Progenitor cell of endocrine pancreas (in vitro differentiated cells): ENCODE data around the gene EPS8. TPM values are rescaled to one million over a fixed set of nuclear protein-coding genes. Genes with fewer than 3 reads are reported as not detected.

ENCODE experiments used
- DNase-seq: peaks from one replicate; pipeline ENCODE4 v3.0.0; 2021; ENCODE audit warnings: low spot score; ENCODE audit not compliant: unreplicated experiment
- H3K27ac Mint-ChIP-seq: 2 replicates; pipeline ENCODE4 v1.8.0; 2021; ENCODE audit warnings: mild to moderate bottlenecking, moderate library complexity, mixed read lengths
- H3K27me3 Mint-ChIP-seq: 2 replicates; pipeline ENCODE4 v1.8.0; 2021; ENCODE audit warnings: mixed read lengths
- H3K36me3 Mint-ChIP-seq: 2 replicates; pipeline ENCODE4 v1.8.0; 2022; ENCODE audit warnings: mixed read lengths; ENCODE audit not compliant: insufficient read depth
- H3K4me1 Mint-ChIP-seq: 2 replicates; pipeline ENCODE4 v1.8.0; 2021; ENCODE audit warnings: low read depth, mixed read lengths
- H3K4me3 Mint-ChIP-seq: 2 replicates; pipeline ENCODE4 v1.8.0; 2021; ENCODE audit warnings: low read depth, mild to moderate bottlenecking, moderate library complexity, mixed read lengths
- H3K9me3 Mint-ChIP-seq: 2 replicates; pipeline ENCODE4 v1.8.0; 2021; ENCODE audit warnings: low read depth, mixed read lengths
- CTCF ChIP-seq: fragments of 200-600 bp; sonication (generic); IDR thresholded peaks from one replicate; pipeline ENCODE4 v1.5.0; 2021; ENCODE audit warnings: antibody characterized with exemption, mild to moderate bottlenecking; ENCODE audit not compliant: unreplicated experiment
- total RNA-seq: library from RNA; stranded (reverse); gene quantifications from 2 replicates; pipeline ENCODE4 v1.2.1, GENCODE V29; 2021

EPS8 gene
- total RNA-seq, 1 donor from 2014 or later, result 23.2 TPM

- no peaks in the 10 kb centered on the region for H3K27me3 Mint-ChIP-seq
- no peaks in the 10 kb centered on the region for H3K36me3 Mint-ChIP-seq
- DNase-seq, result no peak
- H3K9me3 Mint-ChIP-seq, result no peaks in the 10 kb centered on the region
- peaks cover 3% of the 10 kb centered on the region for H3K4me1 Mint-ChIP-seq
- no peak overlapping the region for H3K4me3 Mint-ChIP-seq
- no peak overlapping the region for H3K27ac Mint-ChIP-seq
- no peak for TF ChIP-seq CTCF
Measured at GRCh38 chr12:15819644-15820437, 30.7 kb upstream of the EPS8 start.

- DNase-seq, result no peak
- H3K4me1 Mint-ChIP-seq, result peaks cover 2% of the 10 kb centered on the region
- no peak overlapping the region for H3K4me3 Mint-ChIP-seq
- no peaks in the 10 kb centered on the region for H3K27me3 Mint-ChIP-seq
- H3K9me3 Mint-ChIP-seq, result no peaks in the 10 kb centered on the region
- no peaks in the 10 kb centered on the region for H3K36me3 Mint-ChIP-seq
- TF ChIP-seq CTCF, result no peak
- H3K27ac Mint-ChIP-seq, result no peak overlapping the region
Measured at GRCh38 chr12:15818418-15818817, 29.2 kb upstream of the EPS8 start.

GRCh38 chr12:15815730-15816129, 26.5 kb upstream of the EPS8 start:
- no peak overlapping the region for H3K27ac Mint-ChIP-seq
- H3K36me3 Mint-ChIP-seq, result no peaks in the 10 kb centered on the region
- no peaks in the 10 kb centered on the region for H3K4me1 Mint-ChIP-seq
- TF ChIP-seq CTCF, result no peak
- no peak overlapping the region for H3K4me3 Mint-ChIP-seq
- no peaks in the 10 kb centered on the region for H3K9me3 Mint-ChIP-seq
- no peaks in the 10 kb centered on the region for H3K27me3 Mint-ChIP-seq
- no peak for DNase-seq

GRCh38 chr12:15811214-15812127, 22.3 kb upstream of the EPS8 start:
- DNase-seq, result no peak
- Mint-ChIP-seq H3K27ac (no peak overlapping the region), H3K36me3 (no peaks in the 10 kb centered on the region), H3K27me3 (no peaks in the 10 kb centered on the region), H3K4me1 (peaks cover 6% of the 10 kb centered on the region), H3K9me3 (no peaks in the 10 kb centered on the region), H3K4me3 (no peak overlapping the region)
- no peak for TF ChIP-seq CTCF

- H3K4me3 Mint-ChIP-seq, result no peak overlapping the region
- H3K9me3 Mint-ChIP-seq, result no peaks in the 10 kb centered on the region
- H3K4me1 Mint-ChIP-seq, result peaks cover 16% of the 10 kb centered on the region
Measured at GRCh38 chr12:15808652-15809051, 19.5 kb upstream of the EPS8 start.

More at GRCh38 chr12:15808652-15809051, 19.5 kb upstream of the EPS8 start:
- no peak for DNase-seq
- Mint-ChIP-seq H3K36me3 (no peaks in the 10 kb centered on the region), H3K27ac (no peak overlapping the region), H3K27me3 (no peaks in the 10 kb centered on the region)
- TF ChIP-seq CTCF, result no peak
